K562 treated with DMSO at 1 percent for 4 hours (cell line): ENCODE measurements around the gene RAB39A. TPM values are rescaled to one million over a fixed set of nuclear protein-coding genes. Genes with fewer than 3 reads are reported as not detected.

ENCODE experiments used
- total RNA-seq: library from RNA; unstranded; fragments of 300-600 nt; gene quantifications from 2 replicates; pipeline ENCODE4 v1.2.3, GENCODE V29; 2022; ENCODE audit not compliant: insufficient read depth

Gene RAB39A, protein sequence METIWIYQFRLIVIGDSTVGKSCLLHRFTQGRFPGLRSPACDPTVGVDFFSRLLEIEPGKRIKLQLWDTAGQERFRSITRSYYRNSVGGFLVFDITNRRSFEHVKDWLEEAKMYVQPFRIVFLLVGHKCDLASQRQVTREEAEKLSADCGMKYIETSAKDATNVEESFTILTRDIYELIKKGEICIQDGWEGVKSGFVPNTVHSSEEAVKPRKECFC
- not detected in 2 replicates for total RNA-seq

DNA sequence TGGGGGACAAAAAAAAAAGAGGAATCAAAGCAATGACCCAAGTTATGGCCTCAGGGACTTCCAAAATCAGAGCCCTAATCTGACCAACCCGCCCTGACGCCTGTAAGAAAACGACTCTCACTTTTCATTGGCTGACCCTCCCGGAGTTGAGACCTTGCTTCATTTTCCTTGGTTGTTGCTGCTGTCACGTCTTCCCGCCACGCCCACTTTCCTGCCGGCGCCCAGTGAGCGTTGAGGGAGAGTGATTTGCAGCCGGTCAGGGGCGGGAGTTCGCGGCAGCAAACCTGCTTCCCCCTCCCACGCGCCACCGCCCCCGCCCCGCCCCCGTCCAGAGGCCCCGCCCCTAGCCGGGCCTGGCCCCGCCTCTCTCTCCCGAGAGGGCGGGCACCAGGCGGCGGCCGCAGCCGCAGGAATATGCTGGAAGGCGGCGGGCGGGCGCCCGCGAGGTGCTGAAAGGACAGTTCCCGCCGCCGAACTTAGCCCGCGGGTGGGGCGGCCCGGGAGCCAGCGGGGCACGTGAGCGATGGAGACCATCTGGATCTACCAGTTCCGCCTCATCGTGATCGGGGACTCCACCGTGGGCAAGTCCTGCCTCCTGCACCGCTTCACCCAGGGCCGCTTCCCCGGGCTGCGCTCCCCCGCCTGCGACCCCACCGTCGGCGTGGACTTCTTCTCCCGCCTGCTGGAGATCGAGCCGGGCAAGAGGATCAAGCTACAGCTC is at the start of gene RAB39A:
Gene RAB39A, plus strand, starts transcription at position 403 of the 721 bp plus-strand sequence. Its CDS starts 121 bp downstream, at position 524.

DNA sequence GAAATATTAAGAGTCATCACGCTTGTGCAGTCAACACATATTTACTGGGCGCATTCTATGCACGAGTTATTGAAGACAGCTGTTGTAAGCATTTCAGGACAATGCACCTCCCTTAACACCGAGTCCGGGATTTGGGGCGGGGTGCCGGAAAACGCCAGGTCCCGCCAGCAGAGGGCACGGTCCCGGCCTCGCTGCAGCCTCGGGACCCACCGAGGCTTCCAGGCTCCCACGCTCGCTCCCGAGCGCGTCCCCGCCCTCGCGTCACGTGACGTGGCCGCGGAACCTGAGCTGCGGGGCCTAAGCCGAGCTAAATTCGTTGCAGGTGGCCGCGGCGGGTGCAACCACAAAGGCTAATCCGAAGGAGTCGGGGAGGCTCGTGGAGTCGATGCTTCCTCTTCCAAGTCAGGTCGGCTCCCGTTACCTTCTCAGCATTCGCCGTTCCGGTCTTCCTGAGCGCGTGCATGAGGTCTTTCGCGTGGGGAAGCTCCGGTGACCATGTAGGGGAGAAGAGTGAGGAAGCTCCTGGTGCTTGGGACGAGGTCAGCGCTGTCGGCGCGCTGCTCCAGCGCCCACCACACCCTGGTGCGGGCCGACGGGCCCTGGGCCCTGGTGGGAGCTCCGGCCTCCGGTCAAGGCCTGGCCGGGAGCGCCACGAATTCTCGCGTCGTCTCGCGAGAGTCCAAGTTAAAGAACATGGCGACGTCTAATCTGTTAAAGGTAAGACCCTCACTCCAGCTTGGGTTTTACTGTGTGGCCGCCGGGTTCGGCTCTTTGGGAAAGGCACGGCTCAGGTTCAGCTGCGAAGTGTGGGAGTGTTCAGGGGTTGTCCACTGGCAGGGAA is 80.6 kb downstream of the RAB39A start, which contains the start of gene CUL5:
Gene CUL5, plus strand, starts transcription at position 243 of the 841 bp plus-strand sequence. Its CDS starts 451 bp downstream, at position 694.

Other genes starting within 250 kb of the RAB39A start
- not detected in 2 replicates for gene SLN, start 216.4 kb upstream of the RAB39A start, total RNA-seq
- gene SLC35F2, start 69.7 kb upstream of the RAB39A start, total RNA-seq = 11.6 and 14.2 TPM in 2 replicates
- 9.0 and 10.3 TPM in 2 replicates for gene CUL5, start 80.5 kb downstream of the RAB39A start, total RNA-seq
- gene ACAT1, start 193.1 kb downstream of the RAB39A start, total RNA-seq = 46.4 and 48.7 TPM in 2 replicates